ENCODE results near the gene CACNA1G.

DNA sequence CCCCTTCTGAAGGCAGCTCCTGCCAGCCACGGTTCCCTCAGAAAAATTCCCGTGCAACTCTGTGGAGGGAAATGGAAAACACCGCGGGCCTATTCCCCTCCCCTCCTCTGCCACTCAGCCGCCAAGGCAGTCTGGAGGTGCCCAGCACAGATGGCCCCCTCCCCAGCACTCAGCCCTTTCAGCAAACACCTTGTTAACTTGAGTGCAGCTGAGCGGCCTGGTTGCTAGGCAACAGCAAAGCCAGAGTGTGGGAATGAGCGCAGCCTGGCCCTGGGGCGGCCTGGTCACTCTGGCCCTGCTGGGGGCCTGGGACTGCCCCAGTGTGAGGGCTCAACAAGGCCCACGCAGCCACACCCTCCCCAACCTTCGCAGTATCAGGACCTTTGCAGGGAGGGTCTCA, 32.8 kb downstream of the CACNA1G start:
- TF ChIP-seq, protein P1, sequence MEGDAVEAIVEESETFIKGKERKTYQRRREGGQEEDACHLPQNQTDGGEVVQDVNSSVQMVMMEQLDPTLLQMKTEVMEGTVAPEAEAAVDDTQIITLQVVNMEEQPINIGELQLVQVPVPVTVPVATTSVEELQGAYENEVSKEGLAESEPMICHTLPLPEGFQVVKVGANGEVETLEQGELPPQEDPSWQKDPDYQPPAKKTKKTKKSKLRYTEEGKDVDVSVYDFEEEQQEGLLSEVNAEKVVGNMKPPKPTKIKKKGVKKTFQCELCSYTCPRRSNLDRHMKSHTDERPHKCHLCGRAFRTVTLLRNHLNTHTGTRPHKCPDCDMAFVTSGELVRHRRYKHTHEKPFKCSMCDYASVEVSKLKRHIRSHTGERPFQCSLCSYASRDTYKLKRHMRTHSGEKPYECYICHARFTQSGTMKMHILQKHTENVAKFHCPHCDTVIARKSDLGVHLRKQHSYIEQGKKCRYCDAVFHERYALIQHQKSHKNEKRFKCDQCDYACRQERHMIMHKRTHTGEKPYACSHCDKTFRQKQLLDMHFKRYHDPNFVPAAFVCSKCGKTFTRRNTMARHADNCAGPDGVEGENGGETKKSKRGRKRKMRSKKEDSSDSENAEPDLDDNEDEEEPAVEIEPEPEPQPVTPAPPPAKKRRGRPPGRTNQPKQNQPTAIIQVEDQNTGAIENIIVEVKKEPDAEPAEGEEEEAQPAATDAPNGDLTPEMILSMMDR (IDR thresholded peaks at IDR 0.05; ENCODE audit: poor library complexity) = no peak
- TF ChIP-seq EZH2 (IDR thresholded peaks at IDR 0.05; ENCODE audit: borderline replicate concordance) (no peak), EZH2phosphoT487 (IDR thresholded peaks at IDR 0.05; ENCODE audit: low read depth, severe bottlenecking, unreplicated experiment) (no peak)

Data from hepatocyte (in vitro differentiated cells).